Left forelimb (tissue), 1 donor: Measurements from ENCODE around the gene CRABP1.
"Not testable (repeated sequence)": the region's sequence is repeated elsewhere in the genome, so short reads cannot be mapped to it uniquely, and the experiment has no call there.

Experiments
- DNase-seq: peaks from one replicate; pipeline ENCODE4 v3.0.0-alpha.2; 2018; ENCODE audit warnings: low spot score

The CRABP1 gene

DNA sequence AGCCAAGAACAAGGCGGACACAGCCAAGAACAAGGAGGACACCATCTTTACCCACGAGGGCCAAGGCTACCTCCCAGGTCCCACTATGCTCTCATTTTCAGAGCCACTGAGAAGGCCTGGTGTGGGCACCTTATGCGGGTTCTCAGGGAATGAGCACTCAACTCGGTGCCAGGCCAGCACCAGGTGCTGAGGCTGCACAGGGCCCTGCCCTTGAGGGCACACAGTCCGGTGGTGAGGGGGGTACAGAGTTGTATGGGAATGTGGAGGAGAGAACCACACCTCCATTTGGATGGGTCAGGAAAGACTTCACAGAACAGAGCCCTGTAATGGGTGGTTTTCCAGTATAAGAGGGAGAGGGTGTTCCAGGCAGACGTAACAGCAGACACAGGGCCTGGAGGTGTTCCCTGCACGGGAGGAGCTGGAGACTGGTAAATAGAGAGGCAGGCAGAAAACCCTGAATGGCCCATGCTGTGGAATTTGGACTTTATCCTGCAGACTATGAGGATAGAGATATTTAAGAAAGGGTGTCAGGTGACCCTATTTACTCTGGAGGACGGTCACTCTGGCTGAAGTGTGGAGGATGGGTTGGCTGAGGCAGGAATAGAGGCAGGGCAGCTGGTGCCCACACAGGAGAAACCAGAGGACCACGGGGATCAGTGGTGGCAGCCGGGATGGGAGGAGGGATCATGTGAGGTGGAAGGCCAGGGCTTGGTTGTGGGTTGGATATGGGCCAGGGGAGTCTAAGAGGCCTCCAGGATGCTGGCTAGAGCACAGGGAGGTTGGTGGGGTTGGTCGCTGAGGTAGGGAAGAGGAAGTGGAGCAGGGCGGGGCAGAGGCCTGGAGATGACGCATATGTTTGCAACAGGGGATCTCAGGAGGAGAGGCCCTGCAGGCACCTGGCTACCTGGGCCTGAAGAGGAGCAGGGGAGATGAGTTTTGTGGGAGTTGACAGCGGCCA is 34.6 kb downstream of the CRABP1 start:
- no peak for DNase-seq

- not testable (repeated sequence) for DNase-seq
Observed at GRCh38 chr15:78380143-78380542, 40.0 kb downstream of the CRABP1 start.

DNA sequence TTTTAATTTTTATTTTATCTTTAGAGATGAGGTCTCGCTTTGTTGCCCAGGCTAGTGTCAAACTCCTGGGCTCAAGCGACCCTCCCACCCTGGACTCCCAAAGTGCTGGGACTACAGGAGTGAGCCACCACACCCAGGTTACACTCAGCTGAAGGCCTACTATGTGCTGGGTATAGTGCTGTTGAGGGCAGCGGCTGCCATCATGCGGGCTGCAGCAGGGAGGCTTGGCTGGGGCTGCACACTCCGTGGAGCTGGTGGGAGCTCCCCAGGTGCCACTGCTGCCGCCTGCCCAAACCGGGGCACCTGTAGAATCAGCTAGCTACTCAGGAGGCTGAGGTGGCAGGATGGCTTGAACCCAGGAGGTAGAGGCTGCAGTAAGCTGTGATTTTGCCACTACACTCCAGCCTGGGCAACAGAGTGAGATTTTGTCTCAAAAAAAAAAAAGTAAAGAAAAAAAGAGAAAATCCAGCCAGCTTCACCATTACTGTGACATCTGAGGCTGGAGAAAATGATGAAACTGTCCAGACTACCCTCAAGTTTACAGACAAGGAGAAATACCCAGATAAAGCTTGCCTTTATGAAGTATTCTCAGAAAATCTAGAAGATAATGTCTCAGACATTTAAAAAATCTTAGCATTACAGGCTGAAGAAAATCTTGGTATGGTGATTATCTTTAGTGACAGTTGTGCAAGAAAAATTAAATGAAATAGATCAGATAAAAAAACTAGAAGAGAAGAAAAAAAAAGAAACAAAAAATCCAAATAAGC is 42.1 kb downstream of the CRABP1 start:
- DNase-seq = no peak

GRCh38 chr15:78384651-78385050 is 44.5 kb downstream of the CRABP1 start:
- DNase-seq = no peak

DNA sequence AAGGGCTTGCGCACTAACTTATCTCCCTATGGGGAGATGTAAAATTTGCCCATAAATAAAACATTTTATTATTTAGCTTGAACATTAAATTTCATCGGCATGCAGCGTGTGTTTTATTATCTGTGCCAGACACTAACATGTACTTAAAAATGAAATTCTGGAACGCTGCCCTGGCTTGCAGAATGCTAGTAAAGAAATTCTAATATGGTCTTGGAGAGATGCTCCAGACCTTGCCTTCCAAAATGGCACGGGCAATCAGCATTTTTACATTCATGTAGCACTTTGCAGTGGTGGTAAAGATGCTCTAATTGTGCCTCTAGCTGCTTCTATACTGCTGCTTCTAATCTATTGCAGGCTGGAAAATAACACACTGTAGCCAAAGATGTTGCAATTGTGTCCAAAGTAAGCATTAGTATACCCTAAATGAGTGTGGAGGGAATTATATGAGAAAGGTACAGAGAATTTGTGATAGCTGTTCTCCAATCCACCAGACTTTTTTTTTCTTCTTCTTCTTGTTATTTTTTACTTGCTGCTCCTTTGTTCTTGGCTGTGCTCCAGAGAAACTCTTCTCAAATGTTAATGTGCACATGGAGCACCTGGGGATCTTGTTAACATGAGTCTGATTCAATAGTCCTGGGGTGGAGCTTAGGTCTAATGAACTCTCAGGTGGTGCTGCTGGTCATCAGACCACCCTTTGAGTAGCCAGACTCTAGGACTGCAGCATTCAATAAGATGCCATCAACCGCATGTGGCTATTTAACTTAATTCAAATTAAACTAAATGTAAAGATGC is 47.3 kb downstream of the CRABP1 start:
- DNase-seq = no peak

GRCh38 chr15:78388865-78389264 is 48.7 kb downstream of the CRABP1 start:
- DNase-seq = no peak

GRCh38 chr15:78389322-78389721 is 49.2 kb downstream of the CRABP1 start:
- DNase-seq = peak; percentile 76

- no peak for DNase-seq
Observed at GRCh38 chr15:78389738-78390137, 49.6 kb downstream of the CRABP1 start.

- DNase-seq = no peak
Observed at GRCh38 chr15:78390242-78390641, 50.1 kb downstream of the CRABP1 start.

DNA sequence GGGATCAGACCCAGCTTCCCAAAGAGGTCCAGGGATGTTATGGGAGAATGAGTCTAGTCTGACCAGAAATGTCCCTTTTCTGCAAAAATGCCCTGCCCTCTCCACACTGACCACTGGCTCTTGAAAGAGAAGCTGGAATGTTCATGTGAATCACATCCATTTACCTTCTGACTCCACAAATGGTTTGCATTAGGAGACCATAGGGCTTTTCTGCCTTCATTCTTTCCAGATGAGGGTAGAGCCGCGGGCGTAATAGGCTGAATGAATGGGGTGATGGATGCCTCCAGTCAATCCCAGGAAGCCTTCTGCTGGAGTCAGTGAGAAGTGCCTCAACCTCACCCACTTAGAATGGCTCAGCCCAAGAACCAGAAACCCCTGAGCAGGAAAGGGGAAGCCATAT is 50.7 kb downstream of the CRABP1 start:
- no peak for DNase-seq

DNA sequence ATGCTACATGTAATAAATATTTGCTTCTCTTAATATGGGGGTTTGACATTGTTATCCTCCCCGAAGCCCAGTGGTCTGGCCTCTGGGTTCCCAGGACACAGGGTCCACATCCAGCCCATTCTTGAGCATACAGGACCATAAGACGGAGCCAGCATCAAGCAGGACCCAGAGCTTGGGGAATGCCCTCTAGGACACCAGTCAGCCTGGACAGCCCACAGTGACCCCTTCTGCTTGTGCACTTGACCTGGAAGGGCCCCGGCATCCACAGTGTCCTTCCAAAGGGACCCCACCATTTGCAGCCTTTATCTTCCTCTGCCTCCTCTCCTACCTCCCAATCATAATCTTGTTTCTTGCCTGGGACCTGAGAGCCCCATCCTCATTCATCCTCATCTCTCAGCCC is 51.6 kb downstream of the CRABP1 start:
- DNase-seq = no peak

- no peak for DNase-seq
Observed at GRCh38 chr15:78392430-78392829, 52.3 kb downstream of the CRABP1 start.

DNA sequence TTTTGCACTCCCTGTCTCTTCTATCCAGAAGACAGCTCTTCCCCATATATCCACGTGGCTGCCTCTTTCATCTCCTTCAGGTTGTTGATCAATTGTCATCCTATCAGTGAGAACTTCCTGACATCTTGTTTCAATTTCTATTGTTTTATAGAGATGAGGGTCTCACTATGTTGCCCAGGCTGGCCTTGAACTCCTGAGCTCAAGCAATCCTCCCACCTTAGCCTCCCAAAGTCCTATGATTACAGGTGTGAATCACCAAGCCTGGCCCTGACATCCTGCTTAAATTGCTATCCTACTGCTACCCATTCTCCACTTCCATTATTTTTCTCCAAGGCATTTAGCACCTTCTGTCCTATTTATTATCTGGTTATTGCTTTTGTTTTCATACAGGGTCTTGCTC is 53.0 kb downstream of the CRABP1 start:
- no peak for DNase-seq

GRCh38 chr15:78394026-78394425 is 53.9 kb downstream of the CRABP1 start:
- no peak for DNase-seq

DNA sequence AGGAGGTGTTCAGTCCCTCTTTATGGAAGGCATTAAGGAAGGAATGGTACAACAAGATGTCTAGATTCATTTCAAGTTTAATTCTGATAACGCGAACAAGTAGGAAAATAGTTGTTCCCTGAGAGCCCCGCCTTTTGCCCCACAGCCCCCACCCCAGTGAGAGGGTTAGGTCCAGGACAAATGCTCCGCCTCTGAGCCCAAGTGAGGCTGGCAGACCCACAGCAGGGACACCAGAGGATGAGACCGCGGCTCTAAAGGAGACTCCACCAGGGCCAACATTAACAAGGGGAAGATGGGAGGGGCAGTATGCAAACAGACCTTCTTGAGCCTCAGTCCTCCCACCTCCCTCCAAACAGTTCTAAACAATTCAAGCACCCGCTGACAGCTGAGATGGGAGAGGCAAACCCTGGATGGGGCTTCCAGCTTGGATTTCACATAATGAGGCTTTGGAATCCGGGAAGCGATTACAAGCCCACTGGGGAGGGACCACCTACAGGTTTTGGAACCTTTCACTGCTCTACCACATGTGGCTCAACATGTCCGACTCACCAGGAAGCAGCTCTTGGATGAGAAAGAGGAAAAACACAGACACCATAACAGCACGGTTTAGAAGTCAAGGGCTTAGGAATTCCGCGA is 54.9 kb downstream of the CRABP1 start:
- DNase-seq = peak; percentile 82

DNA sequence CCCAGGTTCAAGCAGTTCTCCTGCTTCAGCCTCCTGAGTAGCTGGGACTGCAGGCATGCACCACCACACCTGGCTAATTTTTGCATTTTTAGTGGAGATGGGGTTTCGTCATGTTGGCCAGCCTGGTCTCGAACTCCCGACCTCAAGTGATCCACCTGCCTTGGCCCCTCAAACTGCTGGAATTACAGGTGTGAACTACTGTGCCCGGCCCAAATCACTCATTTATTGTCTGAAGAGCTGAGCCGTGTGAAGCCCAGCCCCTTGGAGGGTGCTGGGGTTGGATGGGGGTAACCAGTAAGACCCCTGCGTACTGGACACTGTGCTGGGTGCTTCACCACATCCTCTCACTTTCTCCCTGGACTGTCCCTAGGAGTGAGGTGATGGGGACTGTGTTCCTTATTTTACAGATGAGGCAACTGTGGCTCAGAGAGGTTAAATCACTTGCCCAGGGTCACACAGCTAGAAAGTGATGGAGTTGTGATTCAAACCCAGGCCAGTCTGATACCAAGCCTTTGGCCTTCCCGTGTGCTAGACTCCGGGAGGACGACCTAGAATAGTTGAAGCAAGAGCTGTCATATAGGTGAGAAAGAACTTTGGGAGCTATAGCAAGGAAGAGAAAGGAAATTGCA is 56.1 kb downstream of the CRABP1 start:
- DNase-seq = no peak

DNA sequence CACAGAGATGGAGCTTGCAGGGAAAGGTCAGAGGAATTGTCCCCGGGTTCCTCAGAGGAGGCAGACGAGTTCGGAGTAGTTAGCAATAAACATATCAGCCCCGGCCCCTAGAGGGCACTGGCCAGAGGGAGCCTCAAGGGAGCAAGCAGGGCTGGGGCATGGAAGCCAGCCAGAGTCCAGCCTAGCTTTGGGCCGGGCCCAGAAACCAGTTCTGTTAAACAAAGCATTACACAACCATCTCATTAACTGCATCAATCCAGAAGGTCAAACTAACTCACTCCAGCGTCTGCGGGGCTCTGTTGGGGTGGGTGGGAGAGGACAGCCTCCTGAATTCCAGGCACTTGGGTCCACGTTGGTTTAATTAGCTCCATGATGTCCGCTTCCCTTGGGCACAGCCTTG is 56.8 kb downstream of the CRABP1 start:
- no peak for DNase-seq

DNA sequence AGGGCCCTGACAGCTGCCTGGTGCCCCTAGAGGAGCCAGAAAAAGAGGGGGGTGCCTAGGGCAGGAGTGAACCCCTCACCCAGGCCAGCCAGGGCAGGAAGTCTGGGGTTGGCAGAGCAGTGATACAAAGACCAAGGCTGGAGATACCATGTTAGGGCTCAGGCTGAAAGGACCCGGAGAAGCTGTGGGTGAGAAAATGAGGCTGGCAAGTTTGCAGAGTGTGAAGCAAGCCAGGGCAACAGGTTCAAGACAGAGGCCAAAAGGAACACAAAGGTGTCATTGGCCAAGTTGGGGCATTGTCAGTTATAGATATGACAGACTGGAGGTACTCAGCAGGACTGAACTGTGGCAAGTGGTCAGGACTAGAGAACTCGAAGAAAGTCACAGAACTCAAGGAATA is 57.2 kb downstream of the CRABP1 start:
- no peak for DNase-seq
